ENCODE data around the gene KIF21B. TPM values are rescaled to one million over a fixed set of nuclear protein-coding genes. Genes with fewer than 3 reads are reported as not detected.
A peak's percentile ranks its signal among the peaks of the same experiment; 100 is the strongest.

The KIF21B gene
- total RNA-seq, 4 donors from 2014 or later: 3.2 to 40.4 (median 22.7) TPM

GRCh38 chr1:201026234-201026633, 2.7 kb upstream of the KIF21B start:
- Histone ChIP-seq H3K36me3 (no peaks in the 10 kb centered on the region), H3K27ac (peak overlapping the region in 1 of 4 donors; percentile 1), H3K27me3 (no peaks in the 10 kb centered on the region), H3K9me3 (no peaks in the 10 kb centered on the region), H3K4me3 (no peak overlapping the region), H3K4me1 (peaks cover 21 to 70% (median 41%) of the 10 kb centered on the region in 4 donors)
- intact Hi-C loops (cut with DNase I; ENCODE audit: low total_unique reads): no loop called here
- TF ChIP-seq EP300 (IDR thresholded peaks at IDR 0.05; ENCODE audit: low read depth) (no peak), POLR2A (IDR thresholded peaks at IDR 0.05) (no peak), CTCF (IDR thresholded peaks at IDR 0.05) (no peak), POLR2AphosphoS5 (IDR thresholded peaks at IDR 0.05) (no peak)
- DNase-seq: no peak
- in situ Hi-C loops (cut with MboI; ENCODE audit: low pct_ligation_motif_present in 1 of 4, low pct_unique_long_range_greater_than_20kb in 1 of 4, low sequenced_read_pairs in 3 of 4): loop anchor here in 1 of 4 donors (25.0 kb wide), 1 partner anchor 414 kb away; the partner anchor contains the start of gene KIF14
- WGBS, 2 donors (ENCODE audit: low coverage in 1 of 2): 94% methylated on average over 2 of the region's 3 CpGs; no CpG with 5 or more reads in 1 of the 2 donors

- intact Hi-C loops (cut with DNase I; ENCODE audit: low total_unique reads): no loop called here
- H3K36me3 ChIP-seq: no peaks in the 10 kb centered on the region
- H3K9me3 ChIP-seq: no peaks in the 10 kb centered on the region
- 70% methylated on average over 7 of the region's 7 CpGs; no CpG with 5 or more reads in 1 of the 2 donors for WGBS, 2 donors (ENCODE audit: low coverage in 1 of 2)
- TF ChIP-seq POLR2A (IDR thresholded peaks at IDR 0.05): no peak
- TF ChIP-seq POLR2AphosphoS5 (IDR thresholded peaks at IDR 0.05): no peak
- no peak for TF ChIP-seq CTCF (IDR thresholded peaks at IDR 0.05)
- TF ChIP-seq EP300 (IDR thresholded peaks at IDR 0.05; ENCODE audit: low read depth): no peak
- H3K4me3 ChIP-seq: no peak overlapping the region
- in situ Hi-C loops (cut with MboI; ENCODE audit: low pct_ligation_motif_present in 1 of 4, low pct_unique_long_range_greater_than_20kb in 1 of 4, low sequenced_read_pairs in 3 of 4): loop anchor here in 1 of 4 donors (25.0 kb wide), 1 partner anchor 413 kb away; the partner anchor contains the start of gene KIF14
- H3K27me3 ChIP-seq: no peaks in the 10 kb centered on the region
- H3K27ac ChIP-seq: no peak overlapping the region
- DNase-seq: no peak
- peaks cover 28 to 76% (median 47%) of the 10 kb centered on the region in 4 donors for H3K4me1 ChIP-seq
Observed at GRCh38 chr1:201025571-201026002, 2.1 kb upstream of the KIF21B start.

- H3K4me1 ChIP-seq: peaks cover 31 to 85% (median 54%) of the 10 kb centered on the region in 4 donors
- TF ChIP-seq POLR2AphosphoS5 (IDR thresholded peaks at IDR 0.05): no peak
- TF ChIP-seq POLR2A (IDR thresholded peaks at IDR 0.05): no peak
- no peak for TF ChIP-seq EP300 (IDR thresholded peaks at IDR 0.05; ENCODE audit: low read depth)
- no peak for TF ChIP-seq CTCF (IDR thresholded peaks at IDR 0.05)
- no peaks in the 10 kb centered on the region for H3K36me3 ChIP-seq
Observed at GRCh38 chr1:201024625-201024998, 1.1 kb upstream of the KIF21B start.

GRCh38 chr1:201023920-201024624, 558 bp upstream of the KIF21B start:
- Histone ChIP-seq H3K9me3 (no peaks in the 10 kb centered on the region), H3K27ac (no peak overlapping the region), H3K27me3 (no peaks in the 10 kb centered on the region), H3K4me1 (peaks cover 29 to 85% (median 55%) of the 10 kb centered on the region in 4 donors), H3K36me3 (no peaks in the 10 kb centered on the region), H3K4me3 (peak overlapping the region in 3 of 4 donors; percentile 36 to 73 (median 56))
- intact Hi-C loops (cut with DNase I; ENCODE audit: low total_unique reads) (no loop called here), in situ Hi-C loops (cut with MboI; ENCODE audit: low pct_ligation_motif_present in 1 of 4, low pct_unique_long_range_greater_than_20kb in 1 of 4, low sequenced_read_pairs in 3 of 4) (no loop called here)
- DNase-seq: no peak
- TF ChIP-seq POLR2AphosphoS5 (IDR thresholded peaks at IDR 0.05) (no peak), CTCF (IDR thresholded peaks at IDR 0.05) (no peak), EP300 (IDR thresholded peaks at IDR 0.05; ENCODE audit: low read depth) (no peak), POLR2A (IDR thresholded peaks at IDR 0.05) (no peak)
- WGBS, 2 donors (ENCODE audit: low coverage in 1 of 2): 37 to 40% methylated on average over 6 to 17 of the region's 17 CpGs

More at GRCh38 chr1:201024625-201024998, 1.1 kb upstream of the KIF21B start:
- in situ Hi-C loops (cut with MboI; ENCODE audit: low pct_ligation_motif_present in 1 of 4, low pct_unique_long_range_greater_than_20kb in 1 of 4, low sequenced_read_pairs in 3 of 4): no loop called here
- Histone ChIP-seq H3K4me3 (no peak overlapping the region), H3K27ac (no peak overlapping the region), H3K27me3 (no peaks in the 10 kb centered on the region), H3K9me3 (no peaks in the 10 kb centered on the region)
- WGBS, 2 donors (ENCODE audit: low coverage in 1 of 2): 80 to 90% methylated on average over 1 to 2 of the region's 2 CpGs
- DNase-seq: no peak
- intact Hi-C loops (cut with DNase I; ENCODE audit: low total_unique reads): no loop called here
